AML-193 (cell line): ENCODE results near the gene OVAAL.
"Not testable (repeated sequence)": the region's sequence is repeated elsewhere in the genome, so short reads cannot be mapped to it uniquely, and the experiment has no call there.

Source experiments
- DNase-seq, 2 experiments: peaks; one replicate each; lab custom pipeline; 2025; lab: John Stamatoyannopoulos, UW

Gene OVAAL

DNA sequence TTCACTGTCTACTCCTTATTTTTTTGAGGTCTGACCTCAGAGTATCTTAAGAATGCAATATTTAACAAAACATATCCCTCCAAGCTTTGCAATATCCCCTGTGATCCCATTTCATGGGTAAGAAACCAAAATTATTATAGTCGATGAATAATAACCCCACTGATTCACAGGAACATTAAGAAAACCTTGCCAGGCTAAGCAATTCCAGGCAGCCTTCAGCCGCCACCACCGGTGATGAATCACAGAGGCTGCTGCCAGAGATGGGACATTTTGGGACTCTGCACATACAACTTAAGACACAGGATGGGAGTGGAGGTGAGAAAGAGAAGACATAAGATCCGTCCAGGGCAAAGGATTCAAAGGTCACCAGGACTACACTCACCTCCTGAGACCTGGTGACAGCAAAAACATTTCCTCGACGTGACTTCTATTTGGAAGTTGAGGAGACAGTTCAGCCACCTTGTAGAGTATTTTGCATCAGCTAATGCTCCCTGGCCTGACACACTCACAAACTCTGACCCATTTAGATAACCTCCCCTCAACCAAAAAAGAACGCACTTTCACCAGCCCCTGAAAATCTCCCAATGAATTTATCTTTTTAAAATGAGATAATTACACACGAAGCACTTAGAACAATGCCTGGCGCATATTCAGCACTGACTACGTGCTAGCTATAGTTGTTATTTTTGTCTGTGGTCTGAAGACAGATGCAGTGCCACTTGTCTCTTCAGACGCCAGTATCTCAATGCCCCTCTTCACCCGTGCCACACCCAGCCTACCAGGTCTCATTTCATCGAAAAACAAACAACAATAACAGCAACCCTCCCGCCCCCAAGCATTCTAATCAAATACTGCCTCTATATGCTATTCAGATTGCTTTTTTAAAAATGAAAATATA, 17.8 kb upstream of the OVAAL start:
- DNase-seq, result no peak

DNA sequence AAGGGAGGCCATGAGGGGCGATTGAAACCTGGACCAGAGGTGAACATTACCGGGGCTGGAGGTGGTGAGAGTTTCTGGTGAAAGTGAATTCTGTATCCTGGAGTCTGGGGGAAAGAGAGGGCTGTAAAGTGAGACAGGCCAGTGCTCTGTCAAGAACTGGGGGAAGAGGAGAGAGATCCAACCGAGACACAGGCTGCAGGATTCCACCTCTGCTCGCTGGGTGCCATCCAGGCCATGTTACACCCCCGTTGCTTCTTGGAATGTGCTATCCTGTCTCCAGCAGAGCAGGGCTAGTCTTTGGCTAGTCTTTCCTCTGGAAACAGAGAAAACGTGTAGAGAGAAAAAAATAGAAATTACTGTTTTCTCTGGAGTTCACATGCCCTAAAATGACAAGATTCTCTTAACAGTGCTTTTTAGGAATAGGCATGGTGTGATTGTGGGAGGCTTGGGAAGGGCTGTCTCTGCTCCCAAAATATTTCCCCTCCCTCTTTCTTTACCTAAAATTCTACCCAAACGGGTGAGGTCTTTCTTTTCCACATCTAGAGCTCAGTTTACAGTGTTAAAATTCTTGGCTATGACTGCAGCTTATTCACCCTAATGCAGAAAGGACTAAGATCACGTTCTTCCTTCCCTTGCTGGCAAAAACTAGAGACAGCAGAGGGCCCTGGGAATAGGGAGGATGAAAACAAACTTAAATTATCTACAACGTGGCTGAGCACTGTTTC, 16.5 kb upstream of the OVAAL start:
- DNase-seq, result no peak

DNA sequence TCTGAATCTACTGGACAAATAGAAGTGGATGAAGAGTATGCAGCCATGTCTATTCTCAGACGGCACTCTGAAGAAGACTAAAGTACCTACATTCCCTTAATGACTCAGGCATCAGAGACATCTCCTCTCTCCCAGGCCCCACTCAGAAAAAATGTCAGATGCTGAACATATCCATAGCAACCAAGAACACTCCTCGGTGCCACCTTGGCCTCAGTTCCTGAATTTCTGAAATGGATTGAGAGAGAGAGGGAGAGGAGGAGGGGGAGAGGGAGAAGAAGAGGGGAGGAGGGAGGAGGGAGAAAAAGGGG, 16.0 kb upstream of the OVAAL start:
- DNase-seq, result no peak

DNA sequence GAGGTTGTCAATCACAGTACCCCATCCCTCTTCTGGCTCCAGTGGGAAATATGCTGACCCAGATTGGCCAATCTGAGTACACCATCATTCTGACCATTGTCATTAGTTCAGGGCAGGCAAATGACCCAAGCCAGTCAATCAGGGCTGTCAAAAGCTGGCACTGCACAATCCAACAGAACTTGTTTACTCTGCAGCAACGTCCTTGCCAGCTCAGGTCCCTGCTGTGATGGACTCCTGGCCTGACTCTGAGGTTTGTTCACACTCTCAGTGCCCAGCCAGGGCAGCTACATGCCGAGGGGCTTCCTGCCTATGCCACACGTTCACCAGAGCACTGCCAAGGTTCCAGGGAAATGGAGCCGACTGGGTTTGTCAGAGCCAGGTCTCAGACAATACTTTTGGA, 14.7 kb upstream of the OVAAL start:
- DNase-seq, result no peak

DNA sequence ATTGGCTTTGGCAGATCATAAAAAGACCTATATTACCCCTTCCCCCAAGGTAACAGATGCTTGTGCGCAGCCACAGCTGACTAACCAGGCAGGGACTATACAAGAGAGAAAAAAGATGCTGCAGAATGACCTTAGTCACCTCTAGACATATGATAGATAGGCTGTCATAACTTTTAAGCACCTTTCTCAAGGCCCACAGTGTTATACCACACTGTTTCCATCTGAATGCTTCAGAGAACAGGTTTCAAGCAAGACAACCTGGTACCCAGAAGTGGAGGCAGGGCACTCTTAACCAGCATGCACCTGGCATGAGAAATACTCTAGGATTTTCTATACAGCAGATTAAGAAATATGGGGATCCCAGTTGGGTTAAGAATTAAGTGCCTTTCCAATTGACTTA, 12.8 kb upstream of the OVAAL start:
- no peak for DNase-seq

DNA sequence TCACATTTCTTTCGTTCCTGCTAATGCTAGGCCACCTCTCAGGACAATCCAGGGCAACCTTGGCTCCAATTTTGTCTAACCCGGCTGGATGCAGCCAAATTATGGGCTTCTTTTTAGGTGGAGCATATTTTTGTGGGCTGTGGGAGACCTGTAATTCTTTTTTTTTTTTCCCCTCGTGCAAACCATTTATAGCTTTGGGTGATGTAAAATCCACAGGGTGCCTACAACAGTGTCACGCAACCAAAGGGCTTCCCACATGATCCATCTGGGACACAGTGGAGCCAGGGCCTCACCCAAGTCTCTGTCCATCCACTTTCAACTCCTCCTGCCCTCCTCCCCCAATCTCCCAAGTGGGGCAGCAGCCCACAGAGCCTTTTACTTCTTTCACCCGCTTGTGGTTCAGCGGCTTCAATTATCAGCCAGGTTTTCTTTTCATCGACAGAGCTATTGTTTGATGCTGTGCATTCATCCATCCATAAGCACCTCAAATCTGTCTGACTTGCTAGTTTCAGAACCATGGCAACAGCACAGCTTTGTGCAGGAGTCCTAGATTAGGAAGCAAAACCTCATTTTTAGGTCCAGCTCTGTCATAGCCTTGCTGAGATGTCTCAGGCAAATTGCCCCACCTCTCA, 10.0 kb upstream of the OVAAL start:
- no peak for DNase-seq

DNA sequence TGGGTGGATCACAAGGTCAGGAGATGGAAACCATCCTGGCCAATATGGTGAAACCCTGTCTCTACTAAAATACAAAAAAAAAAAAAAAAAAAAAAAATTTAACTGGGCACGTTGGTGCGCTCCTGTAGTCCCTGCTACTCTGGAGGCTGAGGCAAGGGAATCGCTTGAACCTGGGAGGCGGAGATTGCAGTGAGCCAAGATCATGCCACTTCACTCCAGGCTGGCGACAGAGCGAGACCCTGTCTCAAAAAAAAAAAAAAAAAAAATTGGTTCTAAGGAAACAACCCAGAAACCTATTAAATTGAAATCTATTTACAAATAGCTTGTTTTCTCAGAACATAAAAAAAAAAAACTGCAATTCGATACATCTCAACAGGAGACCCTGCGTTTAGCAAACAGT, 9.0 kb upstream of the OVAAL start:
- DNase-seq, result not testable (repeated sequence)

DNA sequence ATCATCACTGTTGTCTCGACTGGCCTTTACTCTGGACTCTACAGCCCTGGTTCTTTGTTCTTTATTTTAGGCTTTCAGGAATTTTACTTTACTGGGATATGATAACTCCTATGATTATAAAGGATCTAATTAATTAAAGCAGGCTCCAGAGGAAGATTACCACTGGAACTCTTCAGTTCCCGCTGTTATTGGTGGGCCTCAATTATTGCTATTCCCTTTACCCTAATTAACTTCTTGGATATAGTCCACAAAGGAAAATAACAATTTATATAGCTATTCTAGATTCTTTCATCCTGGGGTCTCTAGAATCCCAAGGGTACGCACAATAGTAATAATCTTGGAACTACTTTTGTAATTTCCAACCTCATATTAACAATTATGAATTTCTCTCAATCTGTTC, 8.5 kb upstream of the OVAAL start:
- DNase-seq, result no peak

DNA sequence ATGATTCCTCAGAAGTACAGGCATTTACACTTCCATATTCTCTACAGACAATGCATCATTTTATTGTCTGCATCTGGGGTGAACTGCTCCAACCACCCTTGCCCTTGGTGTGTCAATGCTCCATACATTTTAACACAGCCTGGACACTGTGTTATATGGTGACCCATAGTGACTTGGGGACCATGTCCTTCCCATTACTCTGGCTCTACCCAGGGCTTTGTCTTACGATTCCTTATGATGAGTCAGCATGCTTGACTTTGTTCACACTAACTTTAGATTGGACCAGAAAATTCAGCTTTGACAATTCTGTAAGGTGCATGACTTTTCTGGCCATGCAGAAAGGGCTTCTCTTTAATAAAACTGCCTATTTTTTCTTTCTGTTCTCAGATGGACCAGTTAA, 6.8 kb upstream of the OVAAL start:
- no peak for DNase-seq

DNA sequence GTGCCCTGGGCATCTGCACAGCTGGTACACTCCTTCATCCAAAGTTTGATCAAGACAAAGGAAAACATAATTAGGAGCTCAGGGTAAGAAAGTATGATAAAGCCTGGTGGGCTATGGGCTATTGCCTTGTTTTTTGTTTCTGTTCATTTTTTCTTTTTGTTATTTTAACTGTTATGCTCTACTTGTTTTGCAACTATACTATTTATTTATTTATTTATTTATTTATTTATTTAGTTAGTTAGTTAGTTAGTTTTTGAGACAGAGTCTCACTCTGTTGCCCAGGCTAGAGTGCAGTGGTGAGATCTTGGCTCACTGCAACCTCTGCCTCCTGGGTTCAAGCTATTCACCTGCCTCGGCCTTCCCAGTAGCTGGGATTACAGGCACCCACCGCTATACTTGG, 5.7 kb upstream of the OVAAL start:
- DNase-seq, result not testable (repeated sequence)

DNA sequence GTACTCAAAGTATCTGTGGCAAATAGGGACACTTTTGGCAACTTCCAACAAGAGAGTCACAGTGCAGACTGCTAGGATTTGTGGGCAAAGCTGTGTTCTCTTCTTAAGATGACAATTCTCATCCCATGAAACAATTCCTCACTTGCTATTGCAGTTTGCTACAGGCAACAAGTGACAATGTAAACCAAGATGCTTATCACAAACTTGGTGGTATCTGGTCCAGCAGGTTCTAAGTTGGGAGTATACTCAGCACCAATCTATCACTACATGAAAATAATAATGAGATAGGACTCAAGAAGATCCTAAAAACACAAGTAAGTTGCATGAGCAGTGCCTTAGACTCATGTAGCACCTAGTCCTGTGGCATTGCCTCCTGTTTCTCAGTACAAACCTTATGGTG, 3.4 kb upstream of the OVAAL start:
- DNase-seq, result no peak

DNA sequence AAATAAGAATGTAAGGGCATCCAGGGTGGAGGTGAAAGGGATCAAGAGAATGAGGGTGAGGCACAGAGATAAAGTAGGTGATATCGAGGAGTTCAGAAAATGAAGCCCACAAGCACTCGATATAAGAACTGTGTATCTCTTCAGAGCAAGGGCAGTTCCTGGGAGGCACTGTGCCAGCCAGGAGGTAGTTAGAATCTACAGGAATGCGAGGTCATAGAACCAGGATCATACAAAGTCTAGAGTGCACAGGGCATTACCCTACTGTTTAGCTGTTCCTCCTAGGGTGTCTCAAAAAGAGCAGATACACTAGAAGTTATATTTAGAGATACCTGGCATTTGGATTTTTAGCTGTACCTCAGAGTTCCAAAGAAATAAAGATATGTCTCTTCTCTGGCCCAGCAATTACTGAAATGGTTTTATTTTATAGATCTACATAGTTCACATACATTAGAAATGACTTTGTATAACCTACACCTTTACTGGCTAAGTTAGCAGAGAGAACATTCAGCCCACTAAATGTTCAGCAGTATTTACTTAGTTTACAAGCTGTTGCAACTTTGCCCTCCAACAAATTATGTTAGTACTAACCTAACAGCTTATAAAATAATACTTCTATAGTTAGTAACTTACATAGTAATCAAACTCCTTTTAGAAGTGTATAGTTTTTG, 1.6 kb downstream of the OVAAL start:
- no peak for DNase-seq

DNA sequence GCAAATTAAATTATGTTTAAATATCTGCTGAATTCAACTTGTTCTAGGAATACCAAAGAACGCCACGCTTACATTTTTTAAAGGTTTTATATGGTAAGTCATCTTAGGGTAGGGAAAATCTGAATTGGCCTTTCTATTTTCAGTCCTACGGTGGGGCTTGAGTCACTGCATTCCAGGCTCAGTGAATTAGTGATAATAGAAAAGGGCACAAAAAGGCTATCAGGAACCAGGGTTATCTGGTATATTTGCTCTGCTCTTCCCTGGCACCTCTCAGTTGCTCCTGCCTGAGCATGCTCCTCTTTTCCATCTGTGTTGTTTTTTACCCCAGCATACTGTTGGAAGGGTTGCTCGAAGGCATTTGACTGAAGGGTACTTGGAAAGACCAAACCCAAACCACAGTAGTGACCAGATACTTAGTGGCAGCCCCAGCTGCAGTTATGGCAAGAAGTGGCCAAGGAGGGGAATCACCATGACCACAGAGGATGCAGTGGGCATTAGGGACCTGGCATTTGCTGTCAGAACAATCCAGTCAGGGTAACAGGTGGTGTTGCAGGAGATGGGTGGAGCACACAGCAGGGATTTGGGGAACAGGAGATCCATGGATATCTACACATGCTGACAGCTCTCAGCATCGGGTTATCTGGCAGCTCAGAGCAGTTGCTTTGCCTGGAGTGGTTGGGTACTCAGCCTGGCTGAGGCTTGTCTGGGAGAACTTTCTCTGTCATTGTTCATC, 2.3 kb downstream of the OVAAL start:
- no peak for DNase-seq

DNA sequence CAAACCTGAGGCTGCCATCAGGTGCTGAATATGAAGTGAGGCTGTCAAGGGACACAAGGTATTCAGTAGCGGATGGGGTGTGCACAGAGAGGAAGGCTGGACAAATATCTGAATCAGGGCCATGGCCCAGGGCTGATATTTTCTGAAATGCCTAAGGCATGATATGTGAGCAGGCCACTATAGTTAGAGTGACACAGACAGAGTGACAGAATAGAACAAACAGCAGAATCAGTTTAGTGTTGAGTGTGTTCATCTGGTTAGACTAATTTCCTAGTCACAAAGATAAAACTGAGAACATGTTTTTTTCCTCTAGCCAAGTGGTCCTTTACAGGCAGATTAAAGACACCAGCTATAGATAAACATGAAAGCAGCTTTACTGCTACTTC, 3.9 kb downstream of the OVAAL start:
- DNase-seq, result no peak

DNA sequence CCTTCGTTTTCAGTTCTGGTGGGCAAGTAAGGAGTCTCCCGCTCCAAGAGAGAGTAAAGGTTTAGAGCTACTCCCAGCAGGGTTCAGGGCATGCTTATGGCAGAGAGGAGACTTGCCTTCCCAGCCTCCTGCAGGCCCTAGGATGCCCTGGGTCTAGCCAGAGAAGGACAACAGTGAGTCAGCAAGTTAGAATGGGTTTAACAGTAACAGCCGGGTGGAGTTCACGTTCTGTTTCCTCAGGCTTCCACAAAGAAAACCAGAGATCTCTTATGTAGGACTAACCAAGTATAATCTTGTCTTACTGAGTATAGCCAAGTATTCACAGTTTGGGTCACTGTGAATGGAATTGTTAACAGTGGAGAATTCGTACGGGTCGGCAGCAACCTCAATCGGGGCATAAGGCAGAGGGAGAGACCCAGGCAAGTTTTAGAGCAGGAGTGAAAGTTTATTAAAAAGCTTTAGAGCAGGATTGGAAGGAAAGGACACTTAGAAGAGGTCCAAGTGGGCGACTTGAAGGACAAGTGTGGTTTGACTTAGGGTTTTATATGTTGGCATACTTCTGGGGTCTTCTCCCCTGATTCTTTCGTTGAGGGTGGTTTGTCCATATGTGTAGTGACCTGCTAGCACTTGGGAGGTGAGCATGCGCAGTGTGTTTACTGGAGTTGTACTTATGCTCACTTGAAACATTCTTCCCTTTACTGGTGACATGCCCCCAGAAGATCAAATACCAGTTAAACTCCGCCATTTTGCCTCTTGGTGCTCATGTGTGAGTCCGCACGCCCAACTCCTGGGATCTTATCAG, 4.5 kb downstream of the OVAAL start:
- DNase-seq, result no peak

DNA sequence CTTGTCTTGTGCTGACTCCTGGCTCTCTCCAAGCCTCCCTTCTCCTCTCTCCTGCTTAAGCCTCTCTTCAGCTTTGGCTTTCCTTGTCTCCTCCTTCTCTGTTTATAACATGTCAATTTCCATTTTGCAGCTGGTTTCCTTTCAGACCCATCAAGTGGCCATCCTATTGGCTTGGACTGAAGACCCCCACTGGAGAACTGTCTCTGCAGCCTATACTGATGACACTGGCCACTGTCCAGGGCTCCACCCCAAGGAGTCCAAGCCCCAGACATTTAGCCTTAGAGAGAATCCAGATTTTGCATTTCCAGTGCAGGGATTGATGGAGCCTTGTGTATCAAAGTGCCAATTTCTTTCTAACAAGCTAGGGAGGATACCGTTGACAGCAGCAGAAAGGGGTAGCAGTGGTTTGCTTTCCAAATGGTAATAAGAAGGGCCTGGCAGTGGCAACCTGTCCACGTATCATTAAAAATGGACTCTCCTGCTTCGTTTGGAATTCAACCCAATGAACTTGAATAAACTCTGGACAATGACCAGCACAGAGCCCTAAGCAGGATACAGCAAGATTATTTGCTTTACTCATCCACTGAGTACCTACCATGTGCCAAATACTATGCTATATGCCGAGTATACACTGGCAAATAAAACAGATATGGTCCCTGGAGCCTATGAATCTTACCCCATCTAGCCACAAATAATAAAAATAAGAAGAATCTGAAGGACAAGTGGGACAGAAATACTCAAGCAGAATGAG, 6.5 kb downstream of the OVAAL start:
- DNase-seq, result no peak

DNA sequence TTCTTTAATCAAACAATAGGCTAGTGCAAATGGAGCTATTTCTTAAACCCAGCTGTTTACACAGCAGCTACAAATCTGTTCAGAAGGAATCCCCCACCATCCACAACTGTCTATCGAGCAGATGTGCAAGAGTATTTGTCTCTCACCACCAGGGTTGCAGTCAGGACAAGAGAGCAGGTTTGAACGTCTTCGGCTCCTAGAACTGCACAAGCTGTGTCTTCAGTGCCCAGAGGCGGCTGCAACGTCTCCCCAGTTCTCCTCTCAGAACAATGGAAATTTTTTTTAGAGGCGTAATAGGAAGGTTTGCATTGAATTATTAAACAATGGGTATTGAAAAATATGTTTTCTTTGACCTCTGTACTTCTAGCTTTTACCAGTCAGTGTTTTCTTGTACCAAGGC, 7.3 kb downstream of the OVAAL start:
- DNase-seq, result no peak

DNA sequence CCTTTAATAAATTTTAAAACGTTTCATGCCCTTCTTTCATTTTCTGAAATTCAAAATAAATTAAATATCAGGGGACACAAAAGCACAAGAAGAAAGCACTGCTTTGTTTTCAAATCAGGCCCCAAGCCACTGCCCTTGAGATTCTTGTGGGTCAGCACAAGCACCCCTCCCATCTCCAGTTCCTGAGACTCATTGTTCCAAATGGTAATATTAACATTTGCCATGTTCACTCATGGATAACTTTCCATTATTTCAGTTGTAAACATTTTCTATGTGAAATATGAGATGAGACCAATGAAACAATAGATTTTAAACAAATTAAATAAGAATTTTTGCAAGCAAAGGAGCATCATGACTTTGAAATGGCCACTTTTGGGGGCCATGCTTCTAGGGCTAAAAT, 7.7 kb downstream of the OVAAL start:
- DNase-seq, result no peak

DNA sequence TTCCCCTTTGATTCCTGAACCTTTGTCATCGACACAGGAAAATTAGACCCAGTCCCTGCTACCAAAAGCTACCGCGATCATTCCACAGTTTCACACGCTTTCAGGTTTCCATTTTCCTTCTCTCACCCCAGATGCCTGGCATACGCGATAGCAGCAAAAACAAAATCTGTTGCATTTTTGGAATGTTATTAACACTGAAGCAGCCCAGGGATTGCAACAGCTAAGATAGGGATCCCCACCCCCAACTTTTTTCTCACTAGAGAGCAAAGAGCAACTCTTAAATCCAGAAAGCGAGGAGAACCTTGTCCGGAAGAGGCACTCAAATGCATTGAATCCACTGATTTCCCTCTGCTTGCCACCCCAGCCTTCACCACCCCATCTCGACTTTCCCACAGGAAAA, 8.9 kb downstream of the OVAAL start:
- no peak for DNase-seq

DNA sequence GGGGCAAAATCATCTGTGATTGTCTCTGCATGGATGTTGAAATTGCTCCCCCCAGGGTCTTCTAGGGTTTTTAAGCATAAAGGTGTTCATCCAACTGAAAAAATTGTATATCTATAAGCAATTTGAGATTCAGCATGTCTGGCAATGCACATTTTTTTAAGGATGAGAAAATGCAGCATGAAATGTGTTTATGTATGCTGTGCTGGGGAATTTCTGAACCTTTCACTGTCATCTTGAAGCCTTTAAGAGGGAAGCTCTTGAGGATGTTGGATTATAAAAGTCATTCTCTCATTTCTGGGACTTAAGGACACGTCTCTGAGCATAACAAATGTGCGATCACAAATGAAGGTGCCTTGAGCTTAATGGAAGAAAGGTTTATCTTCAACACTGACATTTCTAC, 9.4 kb downstream of the OVAAL start:
- DNase-seq, result no peak
